Activated gamma-delta T cell treated with anti-CD3 and anti-CD28 coated beads, Interleukin-2, amount 50 U/mL, for 16 hours (primary cell): ENCODE data around the gene RAB9B.
"Not testable (repeated sequence)": the region's sequence is repeated elsewhere in the genome, so short reads cannot be mapped to it uniquely, and the experiment has no call there.

Source experiments
- DNase-seq: peaks from one replicate; pipeline ENCODE4 v3.0.0-alpha.2; 2020; ENCODE audit warnings: low read depth

The RAB9B gene, protein sequence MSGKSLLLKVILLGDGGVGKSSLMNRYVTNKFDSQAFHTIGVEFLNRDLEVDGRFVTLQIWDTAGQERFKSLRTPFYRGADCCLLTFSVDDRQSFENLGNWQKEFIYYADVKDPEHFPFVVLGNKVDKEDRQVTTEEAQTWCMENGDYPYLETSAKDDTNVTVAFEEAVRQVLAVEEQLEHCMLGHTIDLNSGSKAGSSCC

DNA sequence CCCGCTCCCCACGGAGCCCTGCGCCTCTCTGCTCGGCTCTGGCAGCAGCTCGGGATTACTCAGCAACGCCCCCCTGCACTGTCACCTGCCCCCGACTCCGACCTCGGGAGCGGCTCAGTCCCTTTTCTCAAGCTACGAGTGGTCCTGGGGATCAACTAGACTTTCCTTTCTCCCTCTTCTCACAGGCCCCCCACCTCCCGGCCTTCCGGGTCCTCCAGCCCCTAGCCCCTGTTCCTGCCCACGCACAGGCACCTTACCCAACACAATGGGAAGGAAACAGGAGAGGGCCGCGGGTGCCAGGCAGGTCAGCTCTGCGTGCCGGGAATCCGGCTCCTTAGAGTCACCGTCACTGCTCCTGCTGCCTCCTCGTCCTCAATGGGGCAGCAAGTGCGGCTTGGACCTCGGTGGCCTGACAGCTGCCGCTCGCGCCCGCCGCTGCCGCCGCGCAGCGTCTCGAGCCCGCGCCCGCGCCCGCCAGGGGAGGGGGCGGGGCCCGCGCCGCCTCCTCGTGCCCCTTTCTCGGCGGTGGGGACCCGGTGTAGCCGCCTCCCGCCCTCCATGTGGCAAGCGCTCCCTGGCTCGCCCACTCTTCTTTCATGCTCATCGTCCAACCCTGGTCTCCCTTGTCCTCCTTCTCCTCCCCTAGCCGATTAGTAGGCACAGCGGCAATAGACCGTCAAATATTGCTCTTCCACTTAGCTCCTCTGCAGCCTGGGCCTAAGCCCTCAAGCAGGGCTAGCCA is at the start of gene RAB9B:
RAB9B (minus strand) TSS at position 455 of the 742 bp plus-strand sequence. CDS start 6,473 bp downstream, outside the sequence.
- DNase-seq = peak; percentile 39

DNA sequence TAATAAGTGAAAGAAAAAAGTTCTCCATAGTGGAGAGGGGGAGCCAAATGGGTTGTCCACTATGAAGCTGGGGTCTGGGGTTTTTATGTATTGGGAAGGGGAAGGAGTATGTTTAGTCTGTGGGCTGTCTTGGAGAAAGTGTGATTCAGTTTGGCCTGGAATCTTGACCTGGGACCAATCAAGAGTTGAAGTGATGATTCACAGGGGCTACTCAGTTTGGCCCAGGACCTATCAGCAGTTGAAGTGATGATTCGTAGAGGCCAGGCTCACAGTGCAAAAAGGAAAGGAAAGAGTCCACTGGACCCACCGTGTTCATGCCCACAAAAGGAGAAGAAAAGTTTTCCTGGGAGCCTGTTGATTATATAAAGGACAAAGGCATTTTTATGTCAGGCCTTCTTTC is 47.3 kb upstream of the RAB9B start:
- no peak for DNase-seq

DNA sequence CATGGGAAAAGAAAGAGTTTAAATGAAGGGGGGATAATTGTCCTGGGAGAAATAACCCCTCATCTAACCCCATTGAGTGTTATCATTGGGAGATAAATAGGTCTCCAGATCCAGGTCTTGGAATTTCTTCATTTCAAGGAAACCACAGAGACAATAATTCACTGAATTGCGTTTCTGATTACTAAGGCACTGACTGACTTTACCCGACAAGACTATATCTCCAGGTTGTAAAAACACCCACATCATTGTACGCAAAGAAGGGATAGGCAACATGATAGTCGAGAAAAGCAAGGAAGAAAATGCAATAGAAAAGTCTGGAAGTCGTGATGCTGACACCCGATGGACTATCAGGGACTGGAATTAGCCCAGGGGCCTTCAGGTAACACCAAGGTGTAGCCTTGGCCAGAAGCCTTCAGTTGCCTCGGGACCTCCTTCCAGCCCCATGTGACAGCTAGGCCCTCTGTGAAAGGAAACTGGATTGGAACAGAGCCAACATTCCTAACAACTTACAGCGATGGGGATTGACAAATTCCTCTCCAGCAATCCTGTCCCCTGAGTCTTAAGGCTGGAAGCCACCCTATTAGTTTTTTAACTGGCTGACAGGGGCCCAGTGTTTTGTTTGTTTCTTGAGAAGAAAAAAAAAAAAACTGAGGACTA is 46.5 kb upstream of the RAB9B start:
- DNase-seq = no peak

DNA sequence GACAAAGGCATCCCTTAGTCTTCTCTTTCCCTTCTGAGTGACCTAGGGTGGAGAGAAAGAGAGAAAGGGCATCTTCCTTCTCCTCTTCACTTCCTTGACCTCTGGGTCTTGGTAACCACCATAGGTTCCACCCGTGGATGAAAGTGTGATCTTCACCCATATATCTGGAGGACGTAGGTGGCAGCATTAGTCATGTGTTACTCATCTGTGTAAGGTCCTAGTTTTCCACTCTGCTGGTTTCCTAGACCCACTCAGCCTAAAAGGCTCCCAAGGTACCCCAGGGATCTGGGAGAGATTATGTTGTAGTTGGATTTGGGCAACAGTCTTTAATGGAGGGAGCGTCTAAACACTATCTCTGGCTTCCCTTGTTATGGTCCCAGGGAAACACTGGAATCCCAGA is 45.5 kb upstream of the RAB9B start:
- no peak for DNase-seq

DNA sequence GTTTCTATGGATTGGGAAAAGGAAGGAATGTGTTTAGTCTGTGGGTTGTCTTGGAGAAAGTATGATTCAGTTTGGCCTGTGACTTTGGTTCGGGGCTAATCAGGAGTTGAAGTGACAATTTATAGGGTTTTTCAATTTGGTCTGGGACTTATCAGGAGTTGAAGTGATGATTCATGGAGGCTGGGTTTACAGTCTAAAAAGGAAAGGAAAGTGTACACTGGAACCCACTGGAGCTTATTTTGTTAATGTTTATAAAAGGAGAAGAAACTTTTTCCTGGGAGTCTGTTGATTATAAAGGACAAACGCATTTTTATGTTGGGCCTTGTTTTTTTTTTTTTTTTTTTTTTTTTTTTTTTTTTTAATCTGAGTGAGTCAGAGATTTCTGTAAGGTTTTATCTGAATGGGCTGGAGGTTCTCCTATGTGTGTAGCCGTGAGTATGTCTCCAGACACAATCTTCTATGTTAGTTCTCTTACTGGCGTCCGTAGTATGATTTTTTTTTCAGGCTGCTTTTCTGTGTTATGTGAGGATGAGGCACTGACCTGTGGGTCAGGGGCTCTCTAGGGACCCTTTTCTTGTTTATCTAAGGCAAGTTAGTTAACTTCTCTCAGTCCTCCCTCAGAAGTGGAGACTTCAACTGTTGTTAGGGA is 33.0 kb upstream of the RAB9B start:
- DNase-seq = no peak

DNA sequence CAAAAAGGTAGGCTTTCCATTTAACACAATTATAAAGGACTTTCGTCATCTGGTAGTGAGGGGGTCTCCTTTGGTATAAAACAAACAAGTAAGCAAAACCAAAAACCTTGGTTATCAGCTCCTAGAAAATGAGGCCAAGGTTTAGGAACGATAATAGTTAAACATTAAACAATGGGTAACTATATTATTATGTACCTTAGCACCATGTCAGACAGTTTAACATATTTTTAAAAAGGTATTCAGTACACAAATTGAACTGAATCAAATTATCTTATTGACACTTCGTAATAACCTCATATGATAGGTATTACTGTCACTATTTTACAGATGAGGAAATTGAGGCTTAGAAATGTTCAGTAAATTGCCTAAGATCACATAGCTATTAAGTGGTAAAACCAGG is 32.1 kb upstream of the RAB9B start:
- DNase-seq = no peak

DNA sequence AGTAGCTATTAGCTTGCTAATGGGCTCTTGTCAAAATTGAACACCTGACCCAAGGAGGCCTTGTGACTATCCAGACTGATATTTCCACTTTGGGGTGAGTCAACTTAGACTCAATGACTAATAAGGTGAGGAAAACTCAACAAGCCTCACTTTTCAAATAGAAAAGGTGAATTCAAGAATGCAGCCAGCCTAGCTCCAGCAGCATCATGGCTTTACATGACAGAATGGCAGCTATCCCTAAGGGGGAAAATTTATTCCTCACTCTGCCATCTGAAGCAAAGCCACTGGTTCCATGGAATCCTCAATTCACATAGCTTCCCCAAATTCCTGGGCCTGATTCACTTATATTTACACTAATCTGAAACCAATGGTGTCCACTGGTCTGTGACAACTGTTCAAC is 29.1 kb upstream of the RAB9B start:
- no peak for DNase-seq

DNA sequence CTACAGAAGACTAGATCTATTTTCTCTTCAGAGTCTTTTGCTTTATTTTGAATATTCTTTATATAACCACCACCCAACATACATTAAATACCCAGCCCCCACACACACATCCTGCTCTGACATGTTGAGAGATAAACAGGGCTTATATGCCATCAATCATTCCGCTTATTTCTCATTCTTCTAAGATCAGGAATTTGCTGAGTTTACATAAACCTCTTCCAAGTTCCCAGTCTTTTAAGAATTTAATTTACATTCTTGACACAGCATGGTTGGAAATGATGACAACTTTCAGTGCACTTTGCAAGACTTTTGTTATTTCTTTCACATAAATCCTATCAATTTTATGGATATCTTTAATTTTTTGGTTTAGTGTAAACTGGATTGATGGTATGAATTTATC is 17.5 kb upstream of the RAB9B start:
- no peak for DNase-seq

DNA sequence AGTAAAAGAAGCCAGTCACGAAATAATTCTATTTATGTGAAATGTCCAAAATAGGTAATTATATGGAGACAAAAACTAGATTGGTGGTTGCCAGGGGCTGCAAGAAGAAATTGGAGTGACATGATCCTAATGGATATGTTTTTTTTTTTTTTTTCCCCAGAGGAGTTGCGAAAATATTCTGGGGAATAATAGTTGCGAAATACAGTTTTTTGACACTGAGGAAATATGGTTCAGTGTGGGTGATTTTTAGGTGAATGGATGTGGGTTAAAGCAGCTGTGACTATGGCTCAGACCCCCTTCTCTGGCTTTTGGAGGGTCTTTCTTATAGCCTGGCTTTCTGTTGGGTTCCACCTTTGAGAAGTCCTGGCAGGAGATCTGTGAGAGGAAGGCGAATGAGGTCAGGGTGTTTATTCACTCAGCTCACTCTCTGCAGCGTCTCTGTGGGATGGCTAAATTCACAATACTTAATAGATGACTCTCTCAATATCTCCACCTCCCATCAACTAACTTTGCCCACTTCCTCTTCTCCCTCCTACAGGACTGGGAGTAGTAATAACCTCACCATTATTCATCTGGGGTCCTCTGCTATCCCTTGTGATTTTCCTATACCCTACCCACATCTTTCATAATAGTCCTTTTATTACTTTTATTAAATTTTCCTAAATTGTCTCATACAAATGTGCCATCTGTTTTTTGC is 15.3 kb upstream of the RAB9B start:
- no peak for DNase-seq

DNA sequence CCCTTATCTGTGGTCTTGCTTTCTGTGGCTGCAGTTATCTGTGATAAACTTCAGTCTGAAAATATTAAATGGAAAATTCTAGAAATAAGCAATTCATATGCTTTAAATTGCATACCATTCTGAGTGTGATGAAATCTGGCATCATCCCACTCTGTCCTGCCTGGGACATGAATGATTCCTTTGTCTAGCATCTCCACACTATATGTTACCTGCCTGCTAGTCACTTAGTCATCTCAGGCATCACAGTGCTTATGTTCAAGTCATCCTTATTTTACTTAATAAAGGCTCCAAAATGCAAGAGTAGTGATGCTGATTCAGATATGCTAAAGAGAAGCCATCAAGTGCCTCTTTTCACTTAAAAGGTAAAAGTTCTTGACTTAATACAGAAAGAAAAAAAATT is 14.3 kb upstream of the RAB9B start:
- no peak for DNase-seq

DNA sequence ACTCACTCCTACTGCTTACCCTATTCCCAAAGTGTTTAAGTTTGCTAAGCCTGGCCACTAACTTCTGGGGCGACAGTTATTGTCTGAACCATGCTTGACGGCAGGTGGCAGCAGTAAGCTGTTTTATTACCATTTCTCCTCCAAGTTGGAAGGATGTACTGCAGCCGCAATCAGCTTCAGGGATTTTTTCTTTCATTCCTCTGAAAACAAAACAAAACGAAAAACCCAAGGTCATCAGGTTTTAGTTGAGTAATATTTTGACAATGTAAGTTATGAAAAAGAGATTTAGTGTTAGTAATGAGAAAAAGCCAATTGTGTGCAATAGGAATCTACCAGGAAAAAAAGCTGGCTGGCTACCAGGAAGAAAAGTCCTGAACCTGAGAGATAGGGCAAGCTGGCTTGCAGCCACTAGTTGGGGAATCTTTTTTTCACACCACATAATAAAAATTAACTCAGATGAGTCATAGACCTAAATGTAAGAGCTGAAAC is 13.2 kb upstream of the RAB9B start:
- DNase-seq = peak; percentile 15

DNA sequence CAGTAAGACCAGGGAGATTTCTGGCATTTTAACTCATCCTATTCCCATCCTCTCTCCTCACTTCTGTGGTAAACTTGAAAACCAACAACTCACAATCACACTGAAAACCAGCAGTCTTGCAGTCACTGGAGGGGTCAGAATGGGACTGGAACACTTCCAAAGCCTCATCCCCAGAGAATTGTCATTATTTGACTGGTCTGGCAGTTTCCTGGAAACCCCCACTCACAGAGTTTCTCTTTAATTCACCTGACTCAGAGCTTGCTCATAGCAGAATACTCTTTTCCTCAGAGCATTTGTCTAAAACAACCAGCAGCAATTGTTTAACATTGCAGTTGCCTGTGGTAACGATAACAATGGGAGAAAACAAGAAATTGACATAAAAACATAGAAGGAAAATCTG is 7.3 kb upstream of the RAB9B start:
- no peak for DNase-seq

DNA sequence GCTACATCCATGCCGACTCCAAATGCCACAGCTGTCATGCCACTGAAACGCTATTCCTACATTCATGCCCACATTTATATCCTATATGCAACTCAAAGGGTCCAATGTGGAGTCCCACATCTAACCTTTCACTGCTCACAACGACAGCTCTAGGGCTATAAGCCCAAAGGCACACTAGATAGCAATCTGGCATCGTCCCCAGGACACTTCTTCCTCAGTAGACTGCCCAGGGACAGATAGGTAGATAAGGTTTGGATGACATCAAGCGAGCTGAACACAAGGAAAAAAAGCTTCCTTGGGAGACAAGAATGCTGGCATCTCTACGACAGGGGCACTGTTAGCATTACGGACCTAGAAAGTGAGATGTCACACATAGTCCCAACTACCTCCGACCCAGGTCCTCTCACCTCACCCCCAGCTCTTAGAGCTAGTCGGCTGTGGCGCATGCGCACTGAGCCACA is 685 bp downstream of the RAB9B start:
- DNase-seq = no peak

DNA sequence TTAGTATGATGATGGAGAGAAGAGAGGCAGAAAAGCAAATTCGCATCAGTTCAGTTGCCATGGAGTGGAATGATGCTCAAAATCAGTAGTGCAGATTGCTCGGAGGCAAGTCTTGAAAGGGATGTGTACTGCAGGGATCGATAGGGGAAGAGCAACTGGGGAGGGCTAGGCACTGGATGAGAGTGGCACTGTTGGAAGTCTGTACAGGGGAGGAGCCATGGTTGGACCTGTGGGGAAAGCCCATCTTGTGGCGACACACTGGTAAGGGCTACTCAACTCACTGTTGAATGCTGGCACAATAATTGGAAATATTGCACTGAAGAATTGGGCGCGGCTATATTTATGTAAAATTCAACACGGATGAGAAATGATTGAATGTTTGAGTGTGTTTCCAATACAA is 1.2 kb downstream of the RAB9B start:
- DNase-seq = no peak

DNA sequence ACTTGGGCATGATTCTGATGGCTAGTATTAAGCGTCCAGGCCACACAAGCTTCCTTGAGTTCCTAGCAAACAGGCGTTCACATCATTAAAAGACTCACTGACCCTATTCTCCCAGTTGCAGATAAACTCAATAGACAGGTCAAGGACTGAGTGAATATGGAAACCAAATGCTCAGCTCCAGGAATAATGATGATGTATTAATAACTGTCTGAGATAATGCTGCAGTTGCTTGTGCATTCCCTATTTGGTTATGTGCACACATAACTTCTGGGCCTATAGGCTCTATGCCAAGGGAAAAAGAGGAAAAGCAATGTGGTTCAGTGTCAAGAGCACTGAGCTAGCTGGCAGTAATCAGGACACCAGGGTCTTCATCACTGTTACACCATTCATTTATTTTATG is 3.5 kb downstream of the RAB9B start:
- DNase-seq = no peak

DNA sequence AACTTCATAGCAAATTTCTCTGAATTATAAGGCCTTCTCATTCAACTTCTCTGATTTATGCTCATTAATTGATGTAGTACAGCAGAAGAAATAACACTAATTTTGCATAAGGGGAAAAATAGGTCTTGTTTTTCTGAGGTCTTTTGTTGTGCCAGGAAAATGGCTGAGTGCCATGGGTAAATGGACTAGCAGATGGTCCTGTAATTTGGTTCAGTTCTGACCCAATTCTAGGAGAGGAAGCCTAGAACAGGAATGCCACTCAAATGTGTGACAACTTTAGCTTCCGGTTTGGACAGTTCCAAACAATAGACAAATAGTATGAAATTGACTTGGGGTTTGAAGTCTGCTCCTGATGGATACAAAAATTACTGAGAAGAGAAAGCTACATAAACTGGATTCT is 6.2 kb downstream of the RAB9B start:
- no peak for DNase-seq

DNA sequence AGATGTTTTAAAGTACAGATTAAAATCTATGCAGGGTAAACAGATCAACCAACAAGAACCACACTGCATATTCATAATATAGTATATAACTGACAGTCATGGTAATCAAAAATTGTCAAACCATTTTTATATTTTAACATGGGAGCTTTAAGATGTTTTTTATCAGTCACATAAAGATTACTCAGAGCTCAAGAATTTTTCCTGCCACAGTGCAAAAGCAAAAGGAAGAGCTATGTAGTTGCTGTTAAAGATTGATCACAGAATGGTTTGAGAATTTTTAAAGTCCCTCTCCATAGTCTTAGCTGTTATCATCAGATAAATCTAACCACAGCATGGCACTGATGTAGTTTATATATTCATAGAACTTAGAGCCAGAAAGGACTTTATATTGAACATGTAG is 8.5 kb downstream of the RAB9B start:
- no peak for DNase-seq

DNA sequence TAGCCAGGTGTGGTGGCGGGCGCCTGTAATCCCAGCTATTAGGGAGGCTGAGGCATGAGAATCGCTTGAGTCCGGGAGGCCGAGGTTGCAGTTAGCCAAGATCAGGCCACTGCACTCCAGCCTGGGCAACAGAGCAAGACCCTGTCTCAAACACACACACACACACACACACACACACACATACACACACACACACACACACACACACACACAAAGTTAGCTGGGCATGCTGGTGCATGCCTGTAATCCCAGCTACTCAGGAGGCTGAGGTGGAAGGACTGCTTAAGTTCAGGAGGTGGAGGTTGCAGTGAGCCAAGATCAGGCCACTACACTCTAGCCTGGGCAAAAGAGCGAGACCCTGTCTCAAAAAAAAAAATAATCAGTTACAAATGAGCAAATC is 11.3 kb downstream of the RAB9B start:
- not testable (repeated sequence) for DNase-seq

DNA sequence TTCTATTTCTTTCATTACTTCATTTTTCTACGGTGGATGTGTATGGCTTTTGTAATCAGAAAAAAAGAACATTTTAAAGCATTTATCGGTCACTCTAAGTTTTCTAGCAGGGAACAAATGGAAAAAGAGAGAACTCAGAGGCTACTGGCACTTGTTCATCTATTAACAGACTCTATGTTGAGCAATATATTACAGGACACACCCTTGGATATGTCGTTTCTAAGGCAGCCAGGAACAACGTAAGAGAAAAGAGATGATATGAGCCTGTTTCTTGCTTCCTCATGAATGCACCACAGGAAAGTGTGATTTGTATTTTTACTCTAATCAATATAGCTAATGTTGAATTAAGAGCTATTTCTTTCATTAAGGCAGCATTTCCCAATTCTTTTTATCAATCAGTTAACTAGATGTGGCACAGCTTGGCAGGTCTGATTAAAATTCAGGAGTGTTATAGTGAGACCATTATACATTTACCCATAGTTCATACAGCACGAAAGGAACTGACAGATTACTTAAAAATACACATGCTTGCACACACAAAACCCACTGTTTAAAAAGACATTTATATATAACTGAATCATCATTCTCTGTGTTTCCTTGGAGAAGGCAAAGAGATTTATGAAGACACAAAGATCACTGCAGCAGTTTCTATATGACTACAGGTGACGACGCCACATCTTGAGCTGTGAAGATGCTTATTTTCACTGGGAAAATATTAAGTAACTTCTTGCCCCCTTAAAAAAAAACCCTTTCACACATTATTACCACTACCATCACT is 13.0 kb downstream of the RAB9B start:
- DNase-seq = no peak

DNA sequence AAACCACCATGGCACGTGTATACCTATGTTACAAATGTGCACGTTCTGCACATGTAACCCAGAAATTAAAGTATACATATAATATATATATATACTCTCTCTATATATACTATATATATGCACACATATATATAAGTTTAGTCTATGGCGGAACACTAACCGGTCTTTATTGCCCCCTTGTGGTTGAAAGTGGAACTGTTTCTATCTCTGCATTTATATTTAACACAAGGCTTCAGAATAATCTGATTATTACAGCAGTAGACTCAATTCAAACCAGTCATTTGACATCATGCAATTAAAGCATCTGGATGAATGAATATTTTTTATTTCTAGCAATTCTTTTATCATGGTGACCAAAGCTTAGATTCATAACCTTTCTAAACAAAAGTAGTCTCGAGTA is 14.6 kb downstream of the RAB9B start:
- no peak for DNase-seq

DNA sequence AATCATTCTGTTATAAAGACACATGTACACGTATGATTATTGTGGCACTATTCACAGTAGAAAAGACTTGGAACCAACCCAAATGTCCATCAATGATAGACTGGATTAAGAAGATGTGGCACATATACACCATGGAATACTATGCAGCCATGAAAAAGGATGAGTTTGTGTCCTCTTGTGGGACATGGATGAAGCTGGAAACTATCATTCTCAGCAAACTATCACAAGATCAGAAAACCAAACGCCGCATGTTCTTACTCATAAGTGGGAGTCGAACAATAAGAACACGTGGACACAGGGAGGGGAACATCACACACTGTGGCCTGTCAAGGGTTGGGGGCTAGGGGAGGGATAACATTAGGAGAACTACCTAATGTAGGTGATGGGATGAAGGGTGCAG is 15.0 kb downstream of the RAB9B start:
- not testable (repeated sequence) for DNase-seq
